NOMO-1 treated with dmso at 0.1 percent for 144 hours (cell line): ENCODE measurements around the gene OR8B3.
"Not testable (repeated sequence)": the region's sequence is repeated elsewhere in the genome, so short reads cannot be mapped to it uniquely, and the experiment has no call there.

Experiments
- DNase-seq: peaks from one replicate; lab custom pipeline; 2025; ENCODE audit not compliant: unreplicated experiment; lab: John Stamatoyannopoulos, UW

The OR8B3 gene

GRCh38 chr11:124398924-124399323 is at the start of gene OR8B3:
Gene OR8B3, minus strand, starts transcription at chr11:124399024. Its CDS starts 1,673 bp downstream, at chr11:124397351.
- no peak for DNase-seq

GRCh38 chr11:124446916-124447315 is 48.1 kb upstream of the OR8B3 start:
- DNase-seq = no peak

GRCh38 chr11:124445646-124446150 is 46.9 kb upstream of the OR8B3 start, which contains the start of gene OR8B8:
Gene OR8B8, minus strand, starts transcription at chr11:124445696. Its CDS starts 4,611 bp downstream, at chr11:124441085.
- DNase-seq = no peak

GRCh38 chr11:124442847-124443246 is 44.0 kb upstream of the OR8B3 start:
- DNase-seq = no peak

GRCh38 chr11:124442442-124442841 is 43.6 kb upstream of the OR8B3 start:
- no peak for DNase-seq

GRCh38 chr11:124441519-124441918 is 42.7 kb upstream of the OR8B3 start:
- DNase-seq = no peak

- no peak for DNase-seq
Measured at GRCh38 chr11:124441081-124441480, 42.3 kb upstream of the OR8B3 start.

GRCh38 chr11:124440608-124441007 is 41.8 kb upstream of the OR8B3 start:
- no peak for DNase-seq

- DNase-seq = no peak
Measured at GRCh38 chr11:124434699-124435098, 35.9 kb upstream of the OR8B3 start.

GRCh38 chr11:124429599-124429998 is 30.8 kb upstream of the OR8B3 start:
- DNase-seq = no peak

GRCh38 chr11:124424384-124424921 is 25.6 kb upstream of the OR8B3 start, which contains the start of gene OR8B4:
Gene OR8B4, minus strand, starts transcription at chr11:124424871. Its CDS starts 0 bp downstream, at chr11:124424871.
- no peak for DNase-seq

GRCh38 chr11:124421043-124421442 is 22.2 kb upstream of the OR8B3 start:
- no peak for DNase-seq

GRCh38 chr11:124415356-124415923 is 16.6 kb upstream of the OR8B3 start:
- DNase-seq = peak; percentile 5

GRCh38 chr11:124409906-124410305 is 11.1 kb upstream of the OR8B3 start:
- DNase-seq = peak; percentile 27

- DNase-seq = no peak
Measured at GRCh38 chr11:124405581-124405980, 6.8 kb upstream of the OR8B3 start.

- not testable (repeated sequence) for DNase-seq
Measured at GRCh38 chr11:124403186-124403585, 4.4 kb upstream of the OR8B3 start.

- no peak for DNase-seq
Measured at GRCh38 chr11:124402326-124402922, 3.6 kb upstream of the OR8B3 start.

- DNase-seq = not testable (repeated sequence)
Measured at GRCh38 chr11:124396847-124397246, 2.0 kb downstream of the OR8B3 start.

GRCh38 chr11:124394408-124394807 is 4.4 kb downstream of the OR8B3 start:
- no peak for DNase-seq

GRCh38 chr11:124384399-124384798 is 14.4 kb downstream of the OR8B3 start, which contains the start of gene OR8B2:
Gene OR8B2, minus strand, starts transcription at chr11:124384499. Its CDS starts 1,156 bp downstream, at chr11:124383343.
- no peak for DNase-seq

- not testable (repeated sequence) for DNase-seq
Measured at GRCh38 chr11:124382857-124383256, 16.0 kb downstream of the OR8B3 start.

- no peak for DNase-seq
Measured at GRCh38 chr11:124380585-124380984, 18.2 kb downstream of the OR8B3 start.
